SK-N-SH (cell line): ENCODE measurements around the gene TOP3A. TPM values are rescaled to one million over a fixed set of nuclear protein-coding genes. Genes with fewer than 3 reads are reported as not detected.

ENCODE experiments used
- CTCF ChIA-PET: fragments of 300-600, 350-600 bp; formaldehyde crosslinking; extraction: SDS; loops from one replicate; lab custom pipeline; 2021; lab: Yijun Ruan, JAX
- POLR2A ChIA-PET: fragments of 350-600 bp; sonication (Branson Sonifier 250); formaldehyde crosslinking; extraction: SDS; loops from one replicate; lab custom pipeline; 2020; ENCODE audit warnings: antibody characterized with exemption, inconsistent platforms; lab: Yijun Ruan, JAX
- DNase-seq: peaks from one replicate; pipeline ENCODE4 v3.0.0; 2012
- H2AFZ ChIP-seq: fragments of 200-600 bp; sonication (generic); 2 replicates; pipeline ENCODE4 v1.8.1; 2016; ENCODE audit warnings: antibody characterized with exemption, mild to moderate bottlenecking, low read depth
- H3F3A ChIP-seq: fragments of 200-600 bp; sonication (generic); replicated peaks from 2 replicates; pipeline ENCODE3; 2016; ENCODE audit warnings: antibody characterized with exemption, mild to moderate bottlenecking; ENCODE audit not compliant: insufficient read depth
- H3K27ac ChIP-seq, 2 experiments: fragments of 200-500 bp in 1 of 2; fragments of 200-600 bp in 1 of 2; sonication (Bioruptor generic) in 1 of 2; sonication (generic), shearing (Covaris generic) in 1 of 2; 2 replicates each; pipeline versions ENCODE4 v1.5.1 to v1.6.1; 2014 to 2016; ENCODE audit warnings: low read depth in 2 of 2, inconsistent platforms in 1 of 2, low read length in 1 of 2, mild to moderate bottlenecking in 1 of 2, mixed read lengths in 1 of 2
- H3K27me3 ChIP-seq: fragments of 200-600 bp; sonication (generic), shearing (Covaris generic); 2 replicates; pipeline ENCODE4 v1.6.1; 2016; ENCODE audit warnings: mixed run types; ENCODE audit not compliant: insufficient read depth
- H3K36me3 ChIP-seq, 2 experiments: fragments of 200-500 bp in 1 of 2; fragments of 200-600 bp in 1 of 2; sonication (Bioruptor generic) in 1 of 2; sonication (generic) in 1 of 2; replicated peaks in 1 of 2; 2 replicates each; pipeline versions ENCODE3 to v1.5.1; 2014 to 2016; ENCODE audit warnings: low read length in 1 of 2, mild to moderate bottlenecking in 1 of 2; ENCODE audit not compliant: insufficient read depth in 2 of 2, control insufficient read depth in 1 of 2
- H3K4me1 ChIP-seq, 2 experiments: fragments of 200-500 bp in 1 of 2; fragments of 200-600 bp in 1 of 2; sonication (Bioruptor generic) in 1 of 2; sonication (generic), shearing (Covaris generic) in 1 of 2; 2 replicates each; pipeline versions ENCODE4 v1.5.1 to v1.6.1; 2014 to 2016; ENCODE audit warnings: low read depth in 1 of 2, low read length in 1 of 2, mixed run types in 1 of 2; ENCODE audit not compliant: insufficient read depth in 2 of 2, control insufficient read depth in 1 of 2
- H3K4me2 ChIP-seq: fragments of 200-600 bp; sonication (generic), shearing (Covaris generic); 2 replicates; pipeline ENCODE4 v1.6.1; 2017; ENCODE audit warnings: mixed run types
- H3K4me3 ChIP-seq, 2 experiments: fragments of 200-500 bp in 1 of 2; fragments of 200-600 bp in 1 of 2; sonication (Bioruptor generic) in 1 of 2; sonication (generic), shearing (Covaris generic) in 1 of 2; 2 replicates each; pipeline versions ENCODE4 v1.5.1 to v1.8.1; 2014 to 2016; ENCODE audit warnings: low read depth in 2 of 2, inconsistent platforms in 1 of 2, low read length in 1 of 2, mild to moderate bottlenecking in 1 of 2, mixed read lengths in 1 of 2, moderate library complexity in 1 of 2
- H3K79me2 ChIP-seq: fragments of 200-600 bp; sonication (generic); 2 replicates; pipeline ENCODE4 v1.8.1; 2017; ENCODE audit warnings: mild to moderate bottlenecking; ENCODE audit not compliant: insufficient read depth
- H3K9ac ChIP-seq: fragments of 200-600 bp; sonication (generic); 2 replicates; pipeline ENCODE4 v1.6.1; 2017; ENCODE audit warnings: mixed run types
- H3K9me2 ChIP-seq: fragments of 200-600 bp; sonication (generic); 2 replicates; pipeline ENCODE4 v1.6.1; 2017; ENCODE audit warnings: mixed run types
- H3K9me3 ChIP-seq: fragments of 200-600 bp; sonication (generic); 2 replicates; pipeline ENCODE4 v1.6.1; 2017; ENCODE audit warnings: mixed run types, mild to moderate bottlenecking, moderate library complexity
- H4K20me1 ChIP-seq: fragments of 200-600 bp; sonication (generic); 2 replicates; pipeline ENCODE4 v1.6.1; 2017; ENCODE audit warnings: mild to moderate bottlenecking, mixed run types; ENCODE audit not compliant: insufficient read depth
- CHD2 ChIP-seq: fragments of 150-350 bp; IDR thresholded peaks from 2 replicates; pipeline ENCODE4 v1.6.1; 2018; ENCODE audit warnings: low read length; ENCODE audit not compliant: partially characterized antibody
- CTCF ChIP-seq: fragments of 200-600 bp; sonication (generic); IDR thresholded peaks from 2 replicates; pipeline ENCODE4 v1.6.1; 2017; ENCODE audit warnings: antibody characterized with exemption, mild to moderate bottlenecking, moderate library complexity
- ELF1 ChIP-seq: IDR thresholded peaks from 2 replicates; pipeline ENCODE4 v1.4.0; 2012
- EP300 ChIP-seq, 2 experiments: IDR thresholded peaks; 2 replicates each; pipeline versions ENCODE4 v1.4.0 to v1.6.1; 2012; ENCODE audit warnings: borderline replicate concordance in 1 of 2, low read depth in 1 of 2, low read length in 1 of 2
- FOSL2 ChIP-seq: IDR thresholded peaks from 2 replicates; pipeline ENCODE4 v1.4.0; 2012; ENCODE audit warnings: low read depth, mild to moderate bottlenecking, moderate library complexity, borderline replicate concordance
- GABPA ChIP-seq: IDR thresholded peaks from 2 replicates; pipeline ENCODE4 v1.4.0; 2012; ENCODE audit warnings: low read depth, mild to moderate bottlenecking
- GATA2 ChIP-seq: sonication (generic); formaldehyde crosslinking; IDR thresholded peaks from 2 replicates; pipeline ENCODE4 v1.5.0; 2020; ENCODE audit warnings: mild to moderate bottlenecking, missing genetic modification reagents
- JUND ChIP-seq: IDR thresholded peaks from 2 replicates; pipeline ENCODE4 v1.4.0; 2012
- MAX ChIP-seq: IDR thresholded peaks from 2 replicates; pipeline ENCODE4 v1.4.0; 2012; ENCODE audit warnings: low read depth
- MEF2A ChIP-seq: IDR thresholded peaks from 2 replicates; pipeline ENCODE4 v1.4.0; 2012; ENCODE audit warnings: low read depth, borderline replicate concordance
- NFIC ChIP-seq: IDR thresholded peaks from 2 replicates; pipeline ENCODE4 v1.4.0; 2012; ENCODE audit warnings: borderline replicate concordance
- NRF1 ChIP-seq: IDR thresholded peaks from 2 replicates; pipeline ENCODE4 v1.6.1; 2012; ENCODE audit warnings: low read depth, mild to moderate bottlenecking, low read length
- POLR2AphosphoS5 ChIP-seq: IDR thresholded peaks from 2 replicates; pipeline ENCODE4 v1.6.1; 2012; ENCODE audit warnings: low read depth, low read length
- RFX5 ChIP-seq: IDR thresholded peaks from 2 replicates; pipeline ENCODE4 v1.6.1; 2012; ENCODE audit warnings: mild to moderate bottlenecking, improper control_type of control experiment, low read length
- RXRA ChIP-seq: IDR thresholded peaks from 2 replicates; pipeline ENCODE4 v1.4.0; 2012; ENCODE audit warnings: low read depth, mild to moderate bottlenecking, borderline replicate concordance
- SMC3 ChIP-seq: IDR thresholded peaks from 2 replicates; pipeline ENCODE4 v1.6.1; 2012; ENCODE audit warnings: low read depth, low read length, improper control_type of control experiment
- TCF12 ChIP-seq: IDR thresholded peaks from 2 replicates; pipeline ENCODE4 v1.4.0; 2012
- YY1 ChIP-seq: IDR thresholded peaks from 2 replicates; pipeline ENCODE4 v1.4.0; 2012; ENCODE audit warnings: low read depth, mild to moderate bottlenecking
- WGBS: methylation state at CpG from one replicate; pipeline ENCODE4 v1.1.6; 2017; ENCODE audit warnings: low lambda C conversion rate; 5-methylcytosine and 5-hydroxymethylcytosine counted together
- polyA plus RNA-seq, 3 experiments: library from polyadenylated mRNA; depleted of rRNA; stranded (reverse); fragments of >200 nt; gene quantifications; 2 replicates each; pipeline ENCODE4 v1.2.3, GENCODE V29; 2012
- TF ChIP-seq, protein P1 (sequence below): fragments of 150-350 bp; IDR thresholded peaks from 2 replicates; pipeline ENCODE4 v1.6.1; 2016; ENCODE audit warnings: mild to moderate bottlenecking, low read depth, low read length
- TF ChIP-seq, protein P2 (sequence below): IDR thresholded peaks from 2 replicates; pipeline ENCODE4 v1.4.0; 2012; ENCODE audit warnings: low read depth, borderline replicate concordance

The TOP3A gene
- polyA plus RNA-seq, 1 of the 3 experiments (the other 2 are of a cell fraction) = 14.7 TPM

DNA sequence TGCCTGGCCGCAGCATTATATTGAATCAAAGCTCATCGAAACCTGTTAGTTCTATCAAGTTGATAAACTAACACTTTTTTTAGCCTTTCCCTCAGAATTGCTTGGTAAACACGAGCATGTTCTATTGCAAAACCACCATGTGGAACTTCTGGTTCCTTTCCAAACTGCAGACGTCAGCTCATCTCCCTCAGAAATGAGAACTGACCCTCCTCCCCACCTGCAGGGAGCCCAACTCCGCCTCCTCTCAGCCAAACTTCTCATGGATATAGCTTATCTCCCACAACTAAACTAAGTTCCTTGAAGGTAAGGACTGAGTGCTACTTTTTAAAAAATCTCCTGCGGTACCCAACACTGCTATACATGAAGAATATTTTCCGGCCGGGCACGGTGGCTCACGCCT lies 41.8 kb upstream of the TOP3A start:
- WGBS = 94% methylated on average over 10 of the region's 10 CpGs
- peaks cover 0 to 6% of the 10 kb centered on the region in 2 experiments for H3K36me3 ChIP-seq
- no peak overlapping the region for H3K4me2 ChIP-seq
- H3K9me3 ChIP-seq = no peaks in the 10 kb centered on the region
- peaks cover 5% of the 10 kb centered on the region for H3F3A ChIP-seq
- TF ChIP-seq GATA2 (CRISPR knock-in tag) (no peak), GABPA (no peak), CHD2 (no peak), JUND (no peak), MEF2A (no peak), ELF1 (no peak), CTCF (no peak), RXRA (no peak), TCF12 (no peak), NFIC (no peak), YY1 (no peak), NRF1 (no peak), RFX5 (no peak), MAX (no peak), EP300 (IDR thresholded peaks at IDR 0.05; ENCODE audit: borderline replicate concordance in 1 of 2, low read depth in 1 of 2, low read length in 1 of 2) (no peak), SMC3 (no peak), POLR2AphosphoS5 (no peak), FOSL2 (no peak)
- TF ChIP-seq, protein P1, sequence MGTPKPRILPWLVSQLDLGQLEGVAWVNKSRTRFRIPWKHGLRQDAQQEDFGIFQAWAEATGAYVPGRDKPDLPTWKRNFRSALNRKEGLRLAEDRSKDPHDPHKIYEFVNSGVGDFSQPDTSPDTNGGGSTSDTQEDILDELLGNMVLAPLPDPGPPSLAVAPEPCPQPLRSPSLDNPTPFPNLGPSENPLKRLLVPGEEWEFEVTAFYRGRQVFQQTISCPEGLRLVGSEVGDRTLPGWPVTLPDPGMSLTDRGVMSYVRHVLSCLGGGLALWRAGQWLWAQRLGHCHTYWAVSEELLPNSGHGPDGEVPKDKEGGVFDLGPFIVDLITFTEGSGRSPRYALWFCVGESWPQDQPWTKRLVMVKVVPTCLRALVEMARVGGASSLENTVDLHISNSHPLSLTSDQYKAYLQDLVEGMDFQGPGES = no peak
- TF ChIP-seq, protein P2, sequence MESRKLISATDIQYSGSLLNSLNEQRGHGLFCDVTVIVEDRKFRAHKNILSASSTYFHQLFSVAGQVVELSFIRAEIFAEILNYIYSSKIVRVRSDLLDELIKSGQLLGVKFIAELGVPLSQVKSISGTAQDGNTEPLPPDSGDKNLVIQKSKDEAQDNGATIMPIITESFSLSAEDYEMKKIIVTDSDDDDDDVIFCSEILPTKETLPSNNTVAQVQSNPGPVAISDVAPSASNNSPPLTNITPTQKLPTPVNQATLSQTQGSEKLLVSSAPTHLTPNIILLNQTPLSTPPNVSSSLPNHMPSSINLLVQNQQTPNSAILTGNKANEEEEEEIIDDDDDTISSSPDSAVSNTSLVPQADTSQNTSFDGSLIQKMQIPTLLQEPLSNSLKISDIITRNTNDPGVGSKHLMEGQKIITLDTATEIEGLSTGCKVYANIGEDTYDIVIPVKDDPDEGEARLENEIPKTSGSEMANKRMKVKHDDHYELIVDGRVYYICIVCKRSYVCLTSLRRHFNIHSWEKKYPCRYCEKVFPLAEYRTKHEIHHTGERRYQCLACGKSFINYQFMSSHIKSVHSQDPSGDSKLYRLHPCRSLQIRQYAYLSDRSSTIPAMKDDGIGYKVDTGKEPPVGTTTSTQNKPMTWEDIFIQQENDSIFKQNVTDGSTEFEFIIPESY = no peak
- H3K9me2 ChIP-seq = no peaks in the 10 kb centered on the region
- H3K4me1 ChIP-seq = no peaks in the 10 kb centered on the region
- H4K20me1 ChIP-seq = no peaks in the 10 kb centered on the region
- peaks cover 7% of the 10 kb centered on the region; the same call in 1 of the 2 replicates for H3K79me2 ChIP-seq
- no peaks in the 10 kb centered on the region for H3K27me3 ChIP-seq
- ChIA-PET POLR2A (no interaction called here), CTCF (no interaction called here)
- no peak overlapping the region for H2AFZ ChIP-seq
- no peak overlapping the region for H3K9ac ChIP-seq
- H3K27ac ChIP-seq = no peak overlapping the region
- H3K4me3 ChIP-seq = no peak overlapping the region
- no peak for DNase-seq
